H1 (cell line): ENCODE measurements around the gene MUC4. TPM values are rescaled to one million over a fixed set of nuclear protein-coding genes. Genes with fewer than 3 reads are reported as not detected.
A peak's percentile ranks its signal among the peaks of the same experiment; 100 is the strongest.

Experiments used
- CTCF ChIA-PET: fragments of 300-600 bp; sonication (Branson Sonifier 250); formaldehyde crosslinking; loops from one replicate; lab custom pipeline; 2021; ENCODE audit not compliant: partially characterized antibody; lab: Charles Lee
- POLR2A ChIA-PET: fragments of 300-600 bp; sonication (Branson Sonifier 250); formaldehyde crosslinking; loops from one replicate; lab custom pipeline; 2021; ENCODE audit warnings: inconsistent platforms; ENCODE audit not compliant: partially characterized antibody; lab: Charles Lee
- DNase-seq, 2 experiments: peaks; one replicate each; pipeline versions ENCODE4 v3.0.0 to v3.0.0-alpha.2; 2010 to 2022; ENCODE audit warnings: low spot score in 2 of 2, low read depth in 1 of 2, mixed read lengths in 1 of 2
- FAIRE-seq: peaks from 2 replicates; lab custom pipeline; 2011; peaks lifted over from hg19 to GRCh38; lab: Jason Lieb, UNC
- H2AFZ ChIP-seq: 2 replicates; pipeline ENCODE4 v1.8.1; 2012; ENCODE audit warnings: low read length, inconsistent platforms
- H2AK5ac ChIP-seq: 2 replicates; pipeline ENCODE4 v1.6.1; 2013; ENCODE audit warnings: low read depth, low read length
- H2BK120ac ChIP-seq: replicated peaks from 2 replicates; pipeline ENCODE3; 2013; ENCODE audit warnings: low read depth, low read length, inconsistent platforms
- H2BK12ac ChIP-seq: 2 replicates; pipeline ENCODE4 v1.6.1; 2013; ENCODE audit warnings: low read depth, low read length
- H2BK15ac ChIP-seq: 2 replicates; pipeline ENCODE4 v1.6.1; 2013; ENCODE audit warnings: low read length
- H2BK20ac ChIP-seq: 2 replicates; pipeline ENCODE4 v1.6.1; 2013; ENCODE audit warnings: low read length
- H2BK5ac ChIP-seq: 2 replicates; pipeline ENCODE4 v1.6.1; 2013; ENCODE audit warnings: low read depth, low read length
- H3K14ac ChIP-seq: 2 replicates; pipeline ENCODE4 v1.6.1; 2013; ENCODE audit warnings: inconsistent platforms; ENCODE audit not compliant: insufficient read length
- H3K18ac ChIP-seq: 2 replicates; pipeline ENCODE4 v1.6.1; 2013; ENCODE audit warnings: low read length; ENCODE audit errors: extremely low read depth
- H3K23ac ChIP-seq: 2 replicates; pipeline ENCODE4 v1.6.1; 2013; ENCODE audit warnings: inconsistent platforms; ENCODE audit not compliant: insufficient read length
- H3K23me2 ChIP-seq: 2 replicates; pipeline ENCODE4 v1.6.1; 2013; ENCODE audit warnings: low read depth, low read length
- H3K27ac ChIP-seq: 2 replicates; pipeline ENCODE4 v1.6.1; 2011; ENCODE audit warnings: low read depth, low read length, inconsistent platforms
- H3K27me3 ChIP-seq, 4 experiments: replicated peaks in 1 of 4; 1 replicate in 1 of 4; 2 replicates in 3 of 4; pipeline versions ENCODE4 v1.6.1 to v1.8.1; 2011 to 2013; ENCODE audit warnings: low read length in 3 of 4, mild to moderate bottlenecking in 3 of 4, inconsistent platforms in 2 of 4, mixed read lengths in 2 of 4, moderate library complexity in 1 of 4; ENCODE audit not compliant: control insufficient read depth in 3 of 4, insufficient read depth in 3 of 4; ENCODE audit errors: extremely low read depth in 1 of 4
- H3K36me3 ChIP-seq, 4 experiments: 2 replicates each; pipeline versions ENCODE4 v1.6.1 to v1.8.1; 2011 to 2013; ENCODE audit warnings: mild to moderate bottlenecking in 4 of 4, low read length in 3 of 4, moderate library complexity in 2 of 4, control low read depth in 1 of 4, inconsistent platforms in 1 of 4; ENCODE audit not compliant: insufficient read depth in 4 of 4, control insufficient read depth in 2 of 4
- H3K4ac ChIP-seq: replicated peaks from 2 replicates; pipeline ENCODE3; 2013; ENCODE audit warnings: low read length, low read depth, mixed read lengths, inconsistent platforms; ENCODE audit not compliant: insufficient read length
- H3K4me1 ChIP-seq, 4 experiments: replicated peaks in 1 of 4; 1 replicate in 1 of 4; 2 replicates in 3 of 4; pipeline versions ENCODE4 v1.6.1 to v1.8.1; 2011 to 2013; ENCODE audit warnings: low read length in 3 of 4, inconsistent platforms in 2 of 4, mixed read lengths in 1 of 4; ENCODE audit not compliant: insufficient read depth in 4 of 4, control insufficient read depth in 3 of 4
- H3K4me2 ChIP-seq, 2 experiments: 2 replicates each; pipeline versions ENCODE4 v1.6.1 to v1.8.1; 2011 to 2013; ENCODE audit warnings: low read depth in 2 of 2, low read length in 2 of 2, control low read depth in 1 of 2, inconsistent platforms in 1 of 2, mild to moderate bottlenecking in 1 of 2; ENCODE audit not compliant: insufficient read depth in 1 of 2
- H3K4me3 ChIP-seq, 4 experiments: fragments of 200-600, 300-600 bp in 1 of 4; sonication (generic), shearing (Covaris generic), sonication (Bioruptor Twin) in 1 of 4; 2 replicates each; pipeline versions ENCODE4 v1.5.1 to v1.8.1; 2011 to 2016; ENCODE audit warnings: low read length in 4 of 4, low read depth in 3 of 4, control low read depth in 2 of 4, inconsistent platforms in 2 of 4, mild to moderate bottlenecking in 2 of 4, mixed read lengths in 1 of 4, moderate library complexity in 1 of 4; ENCODE audit not compliant: insufficient read depth in 2 of 4; ENCODE audit errors: extremely low read depth in 1 of 4
- H3K56ac ChIP-seq: replicated peaks from 2 replicates; pipeline ENCODE3; 2013; ENCODE audit warnings: low read depth, mild to moderate bottlenecking, mixed read lengths, low read length, inconsistent platforms; ENCODE audit not compliant: insufficient read length
- H3K79me1 ChIP-seq: 2 replicates; pipeline ENCODE4 v1.6.1; 2013; ENCODE audit warnings: low read depth, low read length, control low read depth
- H3K79me2 ChIP-seq, 2 experiments: 2 replicates each; pipeline versions ENCODE4 v1.6.1 to v1.8.1; 2012 to 2013; ENCODE audit warnings: low read length in 2 of 2, mild to moderate bottlenecking in 2 of 2, inconsistent platforms in 1 of 2; ENCODE audit not compliant: insufficient read depth in 2 of 2, control insufficient read depth in 1 of 2
- H3K9ac ChIP-seq, 4 experiments: replicated peaks in 1 of 4; 1 replicate in 1 of 4; 2 replicates in 3 of 4; pipeline versions ENCODE4 v1.6.1 to v1.8.1; 2011 to 2013; ENCODE audit warnings: low read depth in 3 of 4, low read length in 3 of 4, control low read depth in 2 of 4, mild to moderate bottlenecking in 2 of 4, moderate library complexity in 2 of 4, inconsistent platforms in 1 of 4; ENCODE audit errors: extremely low read depth in 1 of 4
- H3K9me3 ChIP-seq, 2 experiments: 2 replicates each; pipeline versions ENCODE4 v1.6.1 to v1.8.1; 2012 to 2013; ENCODE audit warnings: mild to moderate bottlenecking in 2 of 2, moderate library complexity in 2 of 2, control low read depth in 1 of 2, inconsistent platforms in 1 of 2, low read depth in 1 of 2, low read length in 1 of 2, mixed read lengths in 1 of 2; ENCODE audit not compliant: insufficient read depth in 2 of 2
- H4K20me1 ChIP-seq, 2 experiments: replicated peaks in 1 of 2; 2 replicates each; pipeline versions ENCODE3 to v1.8.1; 2011 to 2013; ENCODE audit warnings: inconsistent platforms in 2 of 2, low read length in 2 of 2, mild to moderate bottlenecking in 1 of 2; ENCODE audit not compliant: insufficient read depth in 2 of 2, control insufficient read depth in 1 of 2
- H4K5ac ChIP-seq: 2 replicates; pipeline ENCODE4 v1.6.1; 2013; ENCODE audit warnings: low read length, low read depth, mixed read lengths, inconsistent platforms; ENCODE audit not compliant: insufficient read length
- H4K8ac ChIP-seq: 2 replicates; pipeline ENCODE4 v1.8.0; 2013; ENCODE audit warnings: mild to moderate bottlenecking, moderate library complexity, low read length, inconsistent platforms; ENCODE audit not compliant: insufficient read depth; ENCODE audit errors: extremely low read depth
- H4K91ac ChIP-seq: replicated peaks from 2 replicates; pipeline ENCODE3; 2013; ENCODE audit warnings: low read length, mixed read lengths, inconsistent platforms; ENCODE audit not compliant: insufficient read length
- CHD2 ChIP-seq: IDR thresholded peaks from 2 replicates; pipeline ENCODE4 v1.6.1; 2012; ENCODE audit warnings: low read length, improper control_type of control experiment
- GTF2F1 ChIP-seq: IDR thresholded peaks from 2 replicates; pipeline ENCODE4 v1.6.1; 2012; ENCODE audit warnings: low read depth, low read length, improper control_type of control experiment, borderline replicate concordance
- HDAC6 ChIP-seq: IDR thresholded peaks from one replicate; pipeline ENCODE4 v1.7.1; 2012; ENCODE audit warnings: low read depth, mild to moderate bottlenecking, inconsistent platforms, low read length, moderate library complexity
- POLR2A ChIP-seq, 2 experiments: IDR thresholded peaks; 1 replicate in 1 of 2; 2 replicates in 1 of 2; pipeline ENCODE4 v1.6.1; 2011; ENCODE audit warnings: low read depth in 2 of 2, low read length in 2 of 2, mild to moderate bottlenecking in 2 of 2; ENCODE audit errors: control extremely low read depth in 1 of 2
- SP2 ChIP-seq: IDR thresholded peaks from 2 replicates; pipeline ENCODE4 v1.6.1; 2012; ENCODE audit warnings: mild to moderate bottlenecking, low read length, inconsistent platforms
- TBP ChIP-seq: IDR thresholded peaks from 2 replicates; pipeline ENCODE4 v1.6.1; 2011; ENCODE audit warnings: low read depth, low read length, improper control_type of control experiment
- WGBS, 2 experiments: shearing (Covaris generic) in 1 of 2; methylation state at CpG; one replicate each; pipeline versions ENCODE4 v1.1.6 to v1.1.7; 2013 to 2015; ENCODE audit warnings: low lambda C conversion rate in 2 of 2, mixed read lengths in 2 of 2, inconsistent platforms in 1 of 2, low coverage in 1 of 2, missing lambda C conversion rate in 1 of 2; ENCODE audit not compliant: insufficient replicate concordance in 2 of 2, insufficient coverage in 1 of 2, insufficient read length in 1 of 2; ENCODE audit errors: extremely low coverage in 1 of 2, missing lambda C conversion rate in 1 of 2; 5-methylcytosine and 5-hydroxymethylcytosine counted together
- polyA plus RNA-seq, 7 experiments: library from polyadenylated mRNA; depleted of rRNA in 3 of 7; stranded (reverse) in 5 of 7; unstranded in 2 of 7; fragments of >200 nt in 5 of 7; fragments of 200-250 nt in 2 of 7; gene quantifications; 1 replicate in 5 of 7; 2 replicates in 1 of 7; 4 replicates in 1 of 7; pipeline versions ENCODE4 v1.2.1 to v1.2.3, GENCODE V29; 2011 to 2013; ENCODE audit warnings: missing spikeins in 2 of 7, mixed read lengths in 2 of 7
- total RNA-seq: library from RNA; stranded (reverse); fragmentation: NEBNext Ultra II Directional; extraction: Animal tissue kit (Norgen Biotek cat#: 25700); gene quantifications from 2 replicates; pipeline ENCODE4 v1.2.1, GENCODE V29; 2021

MUC4 gene
- total and polyA plus RNA-seq, 2 of the 8 experiments (the other 6 are each of a cell fraction or from before 2014, with no cell fraction given), result 0.89 to 2.0 TPM

GRCh38 chr3:195812366-195812765 is 637 bp upstream of the MUC4 start:
- CTCF ChIA-PET, result interaction anchor here (1.2 to 13.5 kb wide), 2 partner anchors 13 to 41 kb away, joined by 4 to 116 read pairs; no protein-coding TSS in a partner anchor
- H3K14ac ChIP-seq, result no peak overlapping the region
- H3K9me3 ChIP-seq, result no peaks in the 10 kb centered on the region

More at GRCh38 chr3:195812366-195812765, 637 bp upstream of the MUC4 start:
- H3K27me3 ChIP-seq, result no peaks in the 10 kb centered on the region; a peak in 1 of 7 replicates
- peak overlapping the region; percentile 97; the same call in 1 of the 2 replicates for H2BK12ac ChIP-seq
- H3K4me2 ChIP-seq, result 0 out of 4 replicates have a peak overlapping the region, but pooled peaks of 1 of the 2 experiments have one; percentile 36
- DNase-seq (no peak), FAIRE-seq (no peak)
- H2BK15ac ChIP-seq, result peak overlapping the region; percentile 97
- peak overlapping the region; percentile 19; the same call in 1 of the 2 replicates for H3K18ac ChIP-seq
- no peak overlapping the region for H3K9ac ChIP-seq
- H2BK5ac ChIP-seq, result peak overlapping the region; percentile 52; the same call in 1 of the 2 replicates
- no peak overlapping the region for H4K5ac ChIP-seq
- no peak overlapping the region for H3K4me3 ChIP-seq
- no peak overlapping the region for H3K56ac ChIP-seq
- H3K23me2 ChIP-seq, result peaks cover 4% of the 10 kb centered on the region; the same call in 1 of the 2 replicates
- H3K79me2 ChIP-seq, result no peaks in the 10 kb centered on the region
- no peak overlapping the region for H3K23ac ChIP-seq
- H3K4ac ChIP-seq, result peak overlapping the region; percentile 75
- peak overlapping the region; percentile 90; the same call in 1 of the 2 replicates for H2AK5ac ChIP-seq
- no peak overlapping the region for H2BK120ac ChIP-seq
- H3K27ac ChIP-seq, result no peak overlapping the region
- TF ChIP-seq TBP (no peak), GTF2F1 (no peak), SP2 (no peak), POLR2A (IDR thresholded peaks at IDR 0.05; ENCODE audit: control extremely low read depth in 1 of 2, low read depth in 2 of 2, low read length in 2 of 2) (no peak), CHD2 (no peak), HDAC6 (no peak)
- H2AFZ ChIP-seq, result no peak overlapping the region
- peaks cover 2 to 26% (median 13%) of the 10 kb centered on the region in 4 experiments for H3K4me1 ChIP-seq
- H3K36me3 ChIP-seq, result no peaks in the 10 kb centered on the region
- H4K91ac ChIP-seq, result no peak overlapping the region
- WGBS, 2 experiments, result 80% methylated on average over 12 of the region's 20 CpGs; no CpG with 5 or more reads in 1 of the 2 experiments
- no peaks in the 10 kb centered on the region for H4K20me1 ChIP-seq
- H3K79me1 ChIP-seq, result no peaks in the 10 kb centered on the region; the same call in 1 of the 2 replicates
- no peak overlapping the region for H4K8ac ChIP-seq
- POLR2A ChIA-PET, result interaction anchor here (1.7 kb wide), 1 partner anchor 10 kb away, joined by 6 read pairs; no protein-coding TSS in a partner anchor
- H2BK20ac ChIP-seq, result peak overlapping the region; percentile 75; the same call in 1 of the 2 replicates
